ENCODE results near the gene RAB11A. TPM values are rescaled to one million over a fixed set of nuclear protein-coding genes. Genes with fewer than 3 reads are reported as not detected.
A peak's percentile ranks its signal among the peaks of the same experiment; 100 is the strongest.

RAB11A gene
- total and polyA plus RNA-seq, 2 donors, result 118 to 119 TPM

GRCh38 chr15:65893060-65893459 lies 23.8 kb downstream of the RAB11A start:
- no peaks in the 10 kb centered on the region for H3K27me3 ChIP-seq (ENCODE audit: control insufficient read depth in 2 of 2, insufficient read depth in 1 of 2, low read length in 1 of 2)
- no peak for DNase-seq (ENCODE audit: low read depth in 6 of 9, low spot score in 9 of 9)
- no peak overlapping the region for H3K4me3 ChIP-seq (ENCODE audit: low read length in 2 of 2)
- WGBS, result 93% methylated on average over 5 of the region's 5 CpGs
- no peaks in the 10 kb centered on the region for H3K9me3 ChIP-seq (ENCODE audit: control insufficient read depth in 2 of 2, insufficient read depth in 1 of 2, low read length in 1 of 2)
- H3K4me1 ChIP-seq (ENCODE audit: control insufficient read depth in 2 of 2, insufficient read depth in 2 of 2, low read length in 2 of 2), result no peaks in the 10 kb centered on the region
- peaks cover 13 to 37% of the 10 kb centered on the region in 2 donors for H3K36me3 ChIP-seq (ENCODE audit: control insufficient read depth in 2 of 2, insufficient read depth in 2 of 2, low read length in 1 of 2)
- H3K27ac ChIP-seq (ENCODE audit: low read depth in 1 of 2, low read length in 1 of 2), result no peak overlapping the region

GRCh38 chr15:65896236-65896635 lies 26.9 kb downstream of the RAB11A start:
- 88% methylated on average over 2 of the region's 2 CpGs for WGBS
- Histone ChIP-seq H3K36me3 (ENCODE audit: control insufficient read depth in 2 of 2, insufficient read depth in 2 of 2, low read length in 1 of 2) (peaks cover 24 to 26% of the 10 kb centered on the region in 2 donors), H3K4me1 (ENCODE audit: control insufficient read depth in 2 of 2, insufficient read depth in 2 of 2, low read length in 2 of 2) (no peaks in the 10 kb centered on the region), H3K27ac (ENCODE audit: low read depth in 1 of 2, low read length in 1 of 2) (no peak overlapping the region), H3K4me3 (ENCODE audit: low read length in 2 of 2) (no peak overlapping the region), H3K27me3 (ENCODE audit: control insufficient read depth in 2 of 2, insufficient read depth in 1 of 2, low read length in 1 of 2) (no peaks in the 10 kb centered on the region), H3K9me3 (ENCODE audit: control insufficient read depth in 2 of 2, insufficient read depth in 1 of 2, low read length in 1 of 2) (no peaks in the 10 kb centered on the region)
- no peak for DNase-seq (ENCODE audit: low read depth in 6 of 9, low spot score in 9 of 9)

GRCh38 chr15:65900488-65900887 lies 31.2 kb downstream of the RAB11A start:
- Histone ChIP-seq H3K27ac (ENCODE audit: low read depth in 1 of 2, low read length in 1 of 2) (no peak overlapping the region), H3K36me3 (ENCODE audit: control insufficient read depth in 2 of 2, insufficient read depth in 2 of 2, low read length in 1 of 2) (peaks cover 18 to 33% of the 10 kb centered on the region in 2 donors), H3K9me3 (ENCODE audit: control insufficient read depth in 2 of 2, insufficient read depth in 1 of 2, low read length in 1 of 2) (no peaks in the 10 kb centered on the region), H3K27me3 (ENCODE audit: control insufficient read depth in 2 of 2, insufficient read depth in 1 of 2, low read length in 1 of 2) (no peaks in the 10 kb centered on the region), H3K4me3 (ENCODE audit: low read length in 2 of 2) (no peak overlapping the region), H3K4me1 (ENCODE audit: control insufficient read depth in 2 of 2, insufficient read depth in 2 of 2, low read length in 2 of 2) (peaks cover 0 to 6% of the 10 kb centered on the region in 2 donors)
- no peak for DNase-seq (ENCODE audit: low read depth in 6 of 9, low spot score in 9 of 9)
- 98% methylated on average over 3 of the region's 3 CpGs for WGBS

GRCh38 chr15:65901336-65901735 lies 32.0 kb downstream of the RAB11A start:
- Histone ChIP-seq H3K4me3 (ENCODE audit: low read length in 2 of 2) (no peak overlapping the region), H3K4me1 (ENCODE audit: control insufficient read depth in 2 of 2, insufficient read depth in 2 of 2, low read length in 2 of 2) (peaks cover 0 to 6% of the 10 kb centered on the region in 2 donors), H3K27me3 (ENCODE audit: control insufficient read depth in 2 of 2, insufficient read depth in 1 of 2, low read length in 1 of 2) (no peaks in the 10 kb centered on the region), H3K36me3 (ENCODE audit: control insufficient read depth in 2 of 2, insufficient read depth in 2 of 2, low read length in 1 of 2) (peaks cover 13 to 35% of the 10 kb centered on the region in 2 donors), H3K27ac (ENCODE audit: low read depth in 1 of 2, low read length in 1 of 2) (no peak overlapping the region), H3K9me3 (ENCODE audit: control insufficient read depth in 2 of 2, insufficient read depth in 1 of 2, low read length in 1 of 2) (no peaks in the 10 kb centered on the region)
- WGBS, result 95% methylated on average over 2 of the region's 2 CpGs
- no peak for DNase-seq (ENCODE audit: low read depth in 6 of 9, low spot score in 9 of 9)

GRCh38 chr15:65901836-65902235 lies 32.5 kb downstream of the RAB11A start:
- peaks cover 13 to 37% of the 10 kb centered on the region in 2 donors for H3K36me3 ChIP-seq (ENCODE audit: control insufficient read depth in 2 of 2, insufficient read depth in 2 of 2, low read length in 1 of 2)
- H3K4me1 ChIP-seq (ENCODE audit: control insufficient read depth in 2 of 2, insufficient read depth in 2 of 2, low read length in 2 of 2), result peaks cover 0 to 6% of the 10 kb centered on the region in 2 donors
- H3K4me3 ChIP-seq (ENCODE audit: low read length in 2 of 2), result no peak overlapping the region
- DNase-seq (ENCODE audit: low read depth in 6 of 9, low spot score in 9 of 9), result no peak
- no peaks in the 10 kb centered on the region for H3K9me3 ChIP-seq (ENCODE audit: control insufficient read depth in 2 of 2, insufficient read depth in 1 of 2, low read length in 1 of 2)
- H3K27me3 ChIP-seq (ENCODE audit: control insufficient read depth in 2 of 2, insufficient read depth in 1 of 2, low read length in 1 of 2), result no peaks in the 10 kb centered on the region
- no peak overlapping the region for H3K27ac ChIP-seq (ENCODE audit: low read depth in 1 of 2, low read length in 1 of 2)
- 97% methylated on average over 3 of the region's 3 CpGs for WGBS

GRCh38 chr15:65902373-65902772 lies 33.1 kb downstream of the RAB11A start:
- Histone ChIP-seq H3K27me3 (ENCODE audit: control insufficient read depth in 2 of 2, insufficient read depth in 1 of 2, low read length in 1 of 2) (no peaks in the 10 kb centered on the region), H3K4me1 (ENCODE audit: control insufficient read depth in 2 of 2, insufficient read depth in 2 of 2, low read length in 2 of 2) (peaks cover 0 to 6% of the 10 kb centered on the region in 2 donors), H3K4me3 (ENCODE audit: low read length in 2 of 2) (no peak overlapping the region), H3K27ac (ENCODE audit: low read depth in 1 of 2, low read length in 1 of 2) (no peak overlapping the region), H3K36me3 (ENCODE audit: control insufficient read depth in 2 of 2, insufficient read depth in 2 of 2, low read length in 1 of 2) (peaks cover 13 to 35% of the 10 kb centered on the region in 2 donors), H3K9me3 (ENCODE audit: control insufficient read depth in 2 of 2, insufficient read depth in 1 of 2, low read length in 1 of 2) (no peaks in the 10 kb centered on the region)
- WGBS, result 46% methylated on average over 1 of the region's 1 CpG
- DNase-seq (ENCODE audit: low read depth in 6 of 9, low spot score in 9 of 9), result peak in 1 of 9 donors; percentile 37

- peaks cover 9 to 40% of the 10 kb centered on the region in 2 donors for H3K36me3 ChIP-seq (ENCODE audit: control insufficient read depth in 2 of 2, insufficient read depth in 2 of 2, low read length in 1 of 2)
- no peak overlapping the region for H3K27ac ChIP-seq (ENCODE audit: low read depth in 1 of 2, low read length in 1 of 2)
- H3K27me3 ChIP-seq (ENCODE audit: control insufficient read depth in 2 of 2, insufficient read depth in 1 of 2, low read length in 1 of 2), result no peaks in the 10 kb centered on the region
- H3K4me1 ChIP-seq (ENCODE audit: control insufficient read depth in 2 of 2, insufficient read depth in 2 of 2, low read length in 2 of 2), result peaks cover 0 to 6% of the 10 kb centered on the region in 2 donors
- H3K4me3 ChIP-seq (ENCODE audit: low read length in 2 of 2), result no peak overlapping the region
- WGBS, result 97% methylated on average over 6 of the region's 6 CpGs
- H3K9me3 ChIP-seq (ENCODE audit: control insufficient read depth in 2 of 2, insufficient read depth in 1 of 2, low read length in 1 of 2), result no peaks in the 10 kb centered on the region
- DNase-seq (ENCODE audit: low read depth in 6 of 9, low spot score in 9 of 9), result no peak
Observed at GRCh38 chr15:65903296-65904073, 34.2 kb downstream of the RAB11A start.

- peaks cover 0 to 6% of the 10 kb centered on the region in 2 donors for H3K4me1 ChIP-seq (ENCODE audit: control insufficient read depth in 2 of 2, insufficient read depth in 2 of 2, low read length in 2 of 2)
- DNase-seq (ENCODE audit: low read depth in 6 of 9, low spot score in 9 of 9), result no peak
- H3K4me3 ChIP-seq (ENCODE audit: low read length in 2 of 2), result no peak overlapping the region
- H3K27me3 ChIP-seq (ENCODE audit: control insufficient read depth in 2 of 2, insufficient read depth in 1 of 2, low read length in 1 of 2), result no peaks in the 10 kb centered on the region
- peaks cover 6 to 42% of the 10 kb centered on the region in 2 donors for H3K36me3 ChIP-seq (ENCODE audit: control insufficient read depth in 2 of 2, insufficient read depth in 2 of 2, low read length in 1 of 2)
- no peaks in the 10 kb centered on the region for H3K9me3 ChIP-seq (ENCODE audit: control insufficient read depth in 2 of 2, insufficient read depth in 1 of 2, low read length in 1 of 2)
- 98% methylated on average over 4 of the region's 4 CpGs for WGBS
- H3K27ac ChIP-seq (ENCODE audit: low read depth in 1 of 2, low read length in 1 of 2), result no peak overlapping the region
Observed at GRCh38 chr15:65904301-65904700, 35.0 kb downstream of the RAB11A start.

- Histone ChIP-seq H3K27me3 (ENCODE audit: control insufficient read depth in 2 of 2, insufficient read depth in 1 of 2, low read length in 1 of 2) (no peaks in the 10 kb centered on the region), H3K36me3 (ENCODE audit: control insufficient read depth in 2 of 2, insufficient read depth in 2 of 2, low read length in 1 of 2) (peaks cover 0 to 38% of the 10 kb centered on the region in 2 donors), H3K4me1 (ENCODE audit: control insufficient read depth in 2 of 2, insufficient read depth in 2 of 2, low read length in 2 of 2) (peaks cover 0 to 6% of the 10 kb centered on the region in 2 donors), H3K27ac (ENCODE audit: low read depth in 1 of 2, low read length in 1 of 2) (no peak overlapping the region), H3K9me3 (ENCODE audit: control insufficient read depth in 2 of 2, insufficient read depth in 1 of 2, low read length in 1 of 2) (no peaks in the 10 kb centered on the region), H3K4me3 (ENCODE audit: low read length in 2 of 2) (no peak overlapping the region)
- DNase-seq (ENCODE audit: low read depth in 6 of 9, low spot score in 9 of 9), result no peak
- WGBS, result 97% methylated on average over 1 of the region's 1 CpG
Observed at GRCh38 chr15:65906396-65906795, 37.1 kb downstream of the RAB11A start.

All from thymus (tissue), 11 donors.